Vagina (tissue), 2 donors: Measurements from ENCODE around the gene EVL. TPM values are rescaled to one million over a fixed set of nuclear protein-coding genes. Genes with fewer than 3 reads are reported as not detected.

ENCODE experiments used
- DNase-seq, 2 donors: peaks; one replicate each; pipeline ENCODE4 v3.0.0-alpha.2; 2017; ENCODE audit errors: extremely low spot score in 2 of 2
- H3K27ac ChIP-seq: fragments of 200-600 bp; sonication (generic); one replicate; pipeline ENCODE4 v1.5.1; 2019
- H3K27me3 ChIP-seq: fragments of 200-600 bp; sonication (generic); one replicate; pipeline ENCODE4 v1.5.1; 2019
- H3K36me3 ChIP-seq, 2 donors: fragments of 200-600 bp; sonication (generic); one replicate each; pipeline ENCODE4 v1.5.1; 2017 to 2019
- H3K4me1 ChIP-seq: fragments of 200-600 bp; sonication (generic); one replicate; pipeline ENCODE4 v1.5.1; 2019
- H3K4me3 ChIP-seq, 2 donors: fragments of 200-600 bp; sonication (generic); 1 replicate in 1 of 2; 2 replicates in 1 of 2; pipeline ENCODE4 v1.5.1; 2016 to 2019
- H3K9me3 ChIP-seq: fragments of 200-600 bp; sonication (generic); one replicate; pipeline ENCODE4 v1.5.1; 2019
- POLR2A ChIP-seq, 2 donors: fragments of 450-650 bp; IDR thresholded peaks; one replicate each; pipeline ENCODE4 v1.6.1; 2017; ENCODE audit warnings: antibody characterized with exemption in 2 of 2, mild to moderate bottlenecking in 2 of 2, moderate library complexity in 2 of 2
- POLR2AphosphoS5 ChIP-seq, 2 donors: sonication (generic); formaldehyde crosslinking; IDR thresholded peaks; one replicate each; pipeline ENCODE4 v1.9.0; 2017; ENCODE audit warnings: antibody characterized with exemption in 2 of 2, mild to moderate bottlenecking in 2 of 2, low read depth in 1 of 2; ENCODE audit not compliant: insufficient read depth in 1 of 2
- intact Hi-C: fragments of 100-400 bp; cut with DNase I; formaldehyde crosslinking; loops from one replicate; pipeline ENCODE4 v1.15.1; 2023
- total RNA-seq: library from RNA; depleted of rRNA; stranded (reverse); fragments of >200 nt; gene quantifications from one replicate; pipeline ENCODE4 v1.2.3, GENCODE V29; 2016
- TF ChIP-seq, protein P1 (sequence below), 3 experiments: fragments of 450-650 bp in 2 of 3; fragments of 200-600 bp in 1 of 3; sonication (generic) in 1 of 3; IDR thresholded peaks; one replicate each; pipeline ENCODE4 v1.5.1; 2017 to 2019; ENCODE audit warnings: antibody characterized with exemption in 3 of 3, mild to moderate bottlenecking in 2 of 3, moderate library complexity in 2 of 3

The EVL gene
- total RNA-seq, 1 donor from 2014 or later: 112 TPM

DNA sequence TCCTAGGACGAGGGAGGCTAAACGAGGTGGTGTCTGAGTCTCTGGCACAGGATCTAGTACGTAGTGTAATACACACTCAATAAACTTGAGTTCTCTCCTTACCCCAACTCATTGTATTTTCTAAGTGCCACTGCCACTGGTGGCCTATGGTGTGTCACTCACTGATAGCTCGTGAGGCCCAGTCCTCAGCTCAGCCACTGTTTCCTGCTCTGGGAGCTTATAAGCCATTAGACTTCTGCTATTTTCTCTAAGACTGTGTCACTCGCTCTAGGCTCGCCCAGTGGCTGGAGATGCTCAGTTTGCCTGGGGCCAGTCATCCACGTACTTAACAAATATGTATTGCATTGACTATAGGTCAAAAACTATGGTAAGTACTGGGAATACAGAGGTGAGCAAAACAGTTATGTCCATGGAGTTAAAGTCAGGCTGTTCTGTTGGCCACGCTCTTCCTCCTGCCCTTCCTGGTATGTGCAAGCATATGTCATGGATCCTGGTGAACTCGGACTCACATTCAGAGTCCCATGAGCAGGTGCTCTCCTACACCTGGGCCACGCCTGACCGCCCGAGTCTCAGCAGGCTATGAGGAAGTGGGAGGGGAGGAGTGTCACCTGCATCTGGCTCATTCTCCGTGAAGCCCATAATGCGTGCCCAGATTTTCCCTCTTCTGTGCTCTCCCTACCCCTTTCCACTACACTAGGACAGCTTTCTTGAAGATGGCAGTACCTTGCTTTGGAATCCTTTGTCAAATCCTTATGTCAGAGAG, 52.6 kb downstream of the EVL start:
- H3K27ac ChIP-seq: no peak overlapping the region
- intact Hi-C loops: no loop called here
- H3K27me3 ChIP-seq: no peaks in the 10 kb centered on the region
- no peaks in the 10 kb centered on the region for H3K9me3 ChIP-seq
- H3K36me3 ChIP-seq: peaks cover 0 to 3% of the 10 kb centered on the region in 2 donors
- H3K4me1 ChIP-seq: no peaks in the 10 kb centered on the region
- TF ChIP-seq, protein P1, sequence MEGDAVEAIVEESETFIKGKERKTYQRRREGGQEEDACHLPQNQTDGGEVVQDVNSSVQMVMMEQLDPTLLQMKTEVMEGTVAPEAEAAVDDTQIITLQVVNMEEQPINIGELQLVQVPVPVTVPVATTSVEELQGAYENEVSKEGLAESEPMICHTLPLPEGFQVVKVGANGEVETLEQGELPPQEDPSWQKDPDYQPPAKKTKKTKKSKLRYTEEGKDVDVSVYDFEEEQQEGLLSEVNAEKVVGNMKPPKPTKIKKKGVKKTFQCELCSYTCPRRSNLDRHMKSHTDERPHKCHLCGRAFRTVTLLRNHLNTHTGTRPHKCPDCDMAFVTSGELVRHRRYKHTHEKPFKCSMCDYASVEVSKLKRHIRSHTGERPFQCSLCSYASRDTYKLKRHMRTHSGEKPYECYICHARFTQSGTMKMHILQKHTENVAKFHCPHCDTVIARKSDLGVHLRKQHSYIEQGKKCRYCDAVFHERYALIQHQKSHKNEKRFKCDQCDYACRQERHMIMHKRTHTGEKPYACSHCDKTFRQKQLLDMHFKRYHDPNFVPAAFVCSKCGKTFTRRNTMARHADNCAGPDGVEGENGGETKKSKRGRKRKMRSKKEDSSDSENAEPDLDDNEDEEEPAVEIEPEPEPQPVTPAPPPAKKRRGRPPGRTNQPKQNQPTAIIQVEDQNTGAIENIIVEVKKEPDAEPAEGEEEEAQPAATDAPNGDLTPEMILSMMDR (IDR thresholded peaks at IDR 0.05): no peak
- TF ChIP-seq POLR2A (IDR thresholded peaks at IDR 0.05) (no peak), POLR2AphosphoS5 (IDR thresholded peaks at IDR 0.05; ENCODE audit: insufficient read depth in 1 of 2, low read depth in 1 of 2) (no peak)
- no peak for DNase-seq
- H3K4me3 ChIP-seq: no peak overlapping the region

DNA sequence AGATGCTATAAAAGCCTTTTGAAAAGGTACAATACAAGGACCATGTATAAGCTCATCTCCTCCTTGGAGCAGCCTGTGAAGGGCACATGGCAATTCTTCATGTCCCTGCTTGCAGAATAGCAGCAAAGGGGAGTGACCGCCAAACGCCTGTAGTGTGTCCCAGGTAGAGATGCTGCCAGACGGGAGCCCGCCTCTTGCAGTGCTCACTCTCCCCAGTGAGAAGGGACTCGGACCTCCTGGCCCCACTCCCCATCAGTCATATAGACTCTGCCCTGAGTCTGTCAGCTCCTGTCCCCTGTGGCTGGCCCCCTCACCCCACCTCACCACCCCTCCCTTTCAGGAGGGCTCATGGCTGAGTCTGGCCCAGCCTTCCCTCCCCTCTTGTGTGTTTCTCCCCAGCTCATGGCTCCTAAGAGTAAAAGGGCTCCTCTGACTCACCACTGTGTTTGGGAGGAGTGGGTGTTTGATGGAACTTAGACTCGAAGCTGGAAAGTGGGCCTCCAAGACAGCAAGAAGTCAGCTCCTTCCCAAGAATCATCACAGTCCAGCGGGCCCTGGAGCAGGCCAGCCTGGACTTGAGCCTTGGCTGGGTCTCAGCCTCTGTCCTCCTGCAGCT, 53.3 kb downstream of the EVL start:
- no peak for DNase-seq
- intact Hi-C loops: no loop called here
- TF ChIP-seq, protein P1 (IDR thresholded peaks at IDR 0.05): no peak
- TF ChIP-seq POLR2AphosphoS5 (IDR thresholded peaks at IDR 0.05; ENCODE audit: insufficient read depth in 1 of 2, low read depth in 1 of 2) (no peak), POLR2A (IDR thresholded peaks at IDR 0.05) (no peak)
- no peaks in the 10 kb centered on the region for H3K4me1 ChIP-seq
- H3K27me3 ChIP-seq: no peaks in the 10 kb centered on the region
- H3K4me3 ChIP-seq: no peak overlapping the region
- H3K9me3 ChIP-seq: no peaks in the 10 kb centered on the region
- peaks cover 0 to 3% of the 10 kb centered on the region in 2 donors for H3K36me3 ChIP-seq
- H3K27ac ChIP-seq: no peak overlapping the region

DNA sequence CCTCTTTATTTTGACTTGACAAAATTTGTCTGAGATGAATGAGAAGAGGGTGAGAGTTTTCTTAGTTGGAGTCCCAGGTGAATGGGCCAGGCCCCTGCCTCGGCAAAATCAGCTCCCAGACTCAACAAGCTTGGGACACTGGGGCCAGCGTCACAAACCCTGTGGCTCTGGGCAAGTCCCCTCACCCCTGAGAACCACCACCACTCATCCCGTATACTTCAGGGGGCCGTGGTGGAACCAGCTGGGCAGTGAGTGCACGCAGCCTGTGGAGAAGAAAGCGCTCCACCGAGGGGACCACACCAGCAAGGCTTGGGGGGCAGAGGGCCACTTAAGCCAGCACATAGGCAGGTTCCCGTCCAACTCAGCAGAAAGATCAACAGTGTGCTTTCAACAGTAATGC, 54.0 kb downstream of the EVL start:
- H3K36me3 ChIP-seq: peaks cover 0 to 3% of the 10 kb centered on the region in 2 donors
- no peak for TF ChIP-seq POLR2AphosphoS5 (IDR thresholded peaks at IDR 0.05; ENCODE audit: insufficient read depth in 1 of 2, low read depth in 1 of 2)

DNA sequence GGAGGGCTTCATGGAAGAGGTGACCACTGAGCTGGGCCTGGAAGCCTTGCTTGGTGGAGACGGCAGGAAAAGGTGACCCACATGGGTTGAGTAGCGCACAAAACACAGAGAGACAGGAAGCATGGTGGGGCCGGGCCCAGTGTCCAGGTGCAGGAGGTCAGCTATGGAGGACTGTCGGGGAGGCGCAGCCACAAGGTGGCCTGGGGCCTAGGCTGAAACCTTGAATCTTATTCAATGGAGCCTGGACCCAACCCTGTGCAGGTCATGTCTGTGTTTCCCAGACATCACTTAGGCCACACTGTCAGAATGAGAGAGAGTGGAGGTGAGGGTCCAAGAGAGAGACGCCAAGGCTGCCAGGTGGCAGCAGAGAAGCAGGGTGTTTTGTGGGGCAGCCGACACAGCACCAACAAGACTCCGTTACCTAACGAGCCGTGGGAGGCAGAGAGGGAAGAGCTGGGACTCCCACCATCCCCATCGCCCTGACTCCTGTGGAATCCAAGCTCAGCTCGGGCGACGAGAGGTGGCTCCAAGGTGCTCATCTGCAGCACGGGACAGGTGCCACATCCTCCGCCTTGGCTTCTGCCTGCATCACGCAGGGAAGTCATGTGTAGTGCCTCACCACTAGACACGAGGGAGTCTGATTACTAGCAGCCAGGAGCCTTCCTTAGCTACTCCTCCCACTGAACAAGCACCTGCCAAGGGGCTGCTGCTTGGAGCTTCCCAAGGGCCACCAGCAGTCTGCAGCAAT, 55.5 kb downstream of the EVL start:
- no peaks in the 10 kb centered on the region for H3K9me3 ChIP-seq
- intact Hi-C loops: no loop called here
- no peak overlapping the region for H3K4me3 ChIP-seq
- no peak for TF ChIP-seq POLR2AphosphoS5 (IDR thresholded peaks at IDR 0.05; ENCODE audit: insufficient read depth in 1 of 2, low read depth in 1 of 2)
- TF ChIP-seq POLR2A (IDR thresholded peaks at IDR 0.05): no peak
- TF ChIP-seq, protein P1 (IDR thresholded peaks at IDR 0.05): no peak
- no peak overlapping the region for H3K27ac ChIP-seq
- peaks cover 0 to 3% of the 10 kb centered on the region in 2 donors for H3K36me3 ChIP-seq
- H3K27me3 ChIP-seq: no peaks in the 10 kb centered on the region
- no peaks in the 10 kb centered on the region for H3K4me1 ChIP-seq
- DNase-seq: no peak

More for the DNA sequence above, 54.0 kb downstream of the EVL start:
- DNase-seq: no peak
- H3K27ac ChIP-seq: no peak overlapping the region
- intact Hi-C loops: no loop called here
- H3K4me3 ChIP-seq: no peak overlapping the region
- H3K27me3 ChIP-seq: no peaks in the 10 kb centered on the region
- no peaks in the 10 kb centered on the region for H3K9me3 ChIP-seq
- no peaks in the 10 kb centered on the region for H3K4me1 ChIP-seq

DNA sequence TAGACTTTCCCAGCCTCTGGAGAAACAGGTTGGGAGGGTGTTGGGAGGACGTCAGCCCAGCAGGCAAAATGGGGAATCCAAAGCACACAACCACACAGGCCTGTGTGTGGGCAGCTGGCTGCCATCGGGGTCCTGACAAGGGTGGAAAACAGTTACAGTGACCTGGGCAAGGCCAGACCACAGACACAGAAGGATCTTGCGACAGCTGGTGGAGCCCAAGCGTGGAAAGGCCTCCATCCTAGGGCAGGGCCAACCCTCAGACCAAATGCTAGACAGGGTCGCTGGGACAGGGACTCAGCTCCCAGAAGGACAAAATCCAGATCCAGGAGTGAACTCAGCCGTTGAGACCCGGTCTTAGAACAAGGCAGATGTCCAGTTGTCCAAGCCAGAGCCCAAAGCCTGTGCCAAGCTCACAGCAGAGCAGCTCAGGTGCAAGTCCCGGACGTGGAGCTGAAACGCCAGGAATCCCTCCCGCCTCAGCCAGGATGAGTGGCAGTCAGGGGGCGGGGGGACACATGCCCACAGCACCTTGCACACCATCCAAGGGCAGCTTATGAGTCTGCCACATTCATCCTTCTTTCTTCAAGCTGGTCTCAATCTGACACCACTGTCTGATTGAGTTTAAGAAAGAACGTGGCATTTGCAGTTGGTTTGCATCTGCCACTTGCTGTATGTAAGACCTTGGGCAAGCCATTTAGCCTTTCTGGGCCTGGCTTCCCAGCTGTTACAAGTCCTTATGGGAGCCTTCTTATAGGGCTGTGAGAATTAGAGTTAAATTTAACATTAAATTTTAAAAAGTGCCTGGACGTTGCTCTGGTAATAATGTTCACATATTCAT, 56.6 kb downstream of the EVL start:
- no peak overlapping the region for H3K4me3 ChIP-seq
- H3K9me3 ChIP-seq: no peaks in the 10 kb centered on the region
- DNase-seq: no peak
- H3K27ac ChIP-seq: no peak overlapping the region
- peaks cover 0 to 7% of the 10 kb centered on the region in 2 donors for H3K36me3 ChIP-seq
- intact Hi-C loops: no loop called here
- H3K27me3 ChIP-seq: no peaks in the 10 kb centered on the region
- no peaks in the 10 kb centered on the region for H3K4me1 ChIP-seq
- TF ChIP-seq, protein P1 (IDR thresholded peaks at IDR 0.05): no peak
- no peak for TF ChIP-seq POLR2AphosphoS5 (IDR thresholded peaks at IDR 0.05; ENCODE audit: insufficient read depth in 1 of 2, low read depth in 1 of 2)
- no peak for TF ChIP-seq POLR2A (IDR thresholded peaks at IDR 0.05)
